Left lobe of liver (tissue), 2 donors: Measurements from ENCODE around the gene BBLN. TPM values are rescaled to one million over a fixed set of nuclear protein-coding genes. Genes with fewer than 3 reads are reported as not detected.
A peak's percentile ranks its signal among the peaks of the same experiment; 100 is the strongest.
"Not testable (repeated sequence)": the region's sequence is repeated elsewhere in the genome, so short reads cannot be mapped to it uniquely, and the experiment has no call there.

ENCODE experiments used
- ATAC-seq: fragments of 200-7000 bp; cut with Tn5 transposase; one replicate; pipeline ENCODE4 v1.9.1; 2020; ENCODE audit warnings: mild to moderate bottlenecking, moderate library complexity
- DNase-seq: peaks from one replicate; pipeline ENCODE4 v3.0.0-alpha.2; 2020; ENCODE audit warnings: low spot score
- total RNA-seq: library from RNA; stranded (reverse); gene quantifications from one replicate; pipeline ENCODE4 v1.2.1, GENCODE V29; 2021
- donor health status: DM: no; HTN: no; CAD: no; lungs with moderate emphysema.
- donor health status: DM: no; HTN: yes; CAD: no.

BBLN gene
- total RNA-seq, 1 donor from 2014 or later, result 20.8 TPM

- DNase-seq, result no peak
- ATAC-seq, result no peak
Measured at GRCh38 chr9:128124451-128124850, 35.6 kb upstream of the BBLN start.

GRCh38 chr9:128124873-128125579, 35.0 kb upstream of the BBLN start:
- ATAC-seq (no peak), DNase-seq (no peak)

- ATAC-seq, result no peak
- DNase-seq, result no peak
Measured at GRCh38 chr9:128125580-128126354, 34.3 kb upstream of the BBLN start.

GRCh38 chr9:128127568-128127989, 32.5 kb upstream of the BBLN start, which contains the start of gene PTGES2:
Gene PTGES2, minus strand, starts transcription at chr9:128127729. Its CDS starts 12 bp downstream, at chr9:128127717.
- DNase-seq (peak; percentile 88), ATAC-seq (peak; percentile 84)

- peak; percentile 86 for DNase-seq
- peak; percentile 84 for ATAC-seq
Measured at GRCh38 chr9:128127990-128128835, 31.9 kb upstream of the BBLN start.

- no peak for ATAC-seq
- no peak for DNase-seq
Measured at GRCh38 chr9:128128836-128129590, 31.1 kb upstream of the BBLN start.

GRCh38 chr9:128129976-128130590, 30.0 kb upstream of the BBLN start:
- peak; percentile 63 for DNase-seq
- not testable (repeated sequence) for ATAC-seq

GRCh38 chr9:128130651-128131050, 29.4 kb upstream of the BBLN start:
- ATAC-seq, DNase-seq: not testable (repeated sequence)

GRCh38 chr9:128131346-128131745, 28.7 kb upstream of the BBLN start:
- ATAC-seq, DNase-seq: not testable (repeated sequence)

- not testable (repeated sequence) for DNase-seq, ATAC-seq
Measured at GRCh38 chr9:128132139-128132538, 27.9 kb upstream of the BBLN start.

- ATAC-seq, DNase-seq: not testable (repeated sequence)
Measured at GRCh38 chr9:128135561-128135960, 24.5 kb upstream of the BBLN start.

- ATAC-seq (peak; percentile 20), DNase-seq (no peak)
Measured at GRCh38 chr9:128136816-128137793, 23.0 kb upstream of the BBLN start.

GRCh38 chr9:128138001-128138400, 22.1 kb upstream of the BBLN start:
- DNase-seq, result no peak
- peak; percentile 61 for ATAC-seq

- no peak for ATAC-seq
- DNase-seq, result no peak
Measured at GRCh38 chr9:128139621-128140020, 20.4 kb upstream of the BBLN start.

GRCh38 chr9:128141604-128142003, 18.5 kb upstream of the BBLN start:
- ATAC-seq (no peak), DNase-seq (no peak)

GRCh38 chr9:128142061-128142460, 18.0 kb upstream of the BBLN start:
- ATAC-seq (peak; percentile 29), DNase-seq (no peak)

GRCh38 chr9:128142596-128142995, 17.5 kb upstream of the BBLN start:
- DNase-seq, result no peak
- no peak for ATAC-seq

GRCh38 chr9:128143525-128144238, 16.4 kb upstream of the BBLN start:
- no peak for DNase-seq
- ATAC-seq, result peak; percentile 7
